ENCODE data around the gene TSHZ2. TPM values are rescaled to one million over a fixed set of nuclear protein-coding genes. Genes with fewer than 3 reads are reported as not detected.

Gene TSHZ2
- total RNA-seq, 3 donors from 2014 or later, result 31.7 to 106 (median 59.6) TPM

- no peaks in the 10 kb centered on the region for H3K9me3 ChIP-seq
- no peaks in the 10 kb centered on the region for H3K4me1 ChIP-seq
- no peak for TF ChIP-seq CTCF (IDR thresholded peaks at IDR 0.05)
- peak in 1 of 3 donors; percentile 46 for TF ChIP-seq POLR2AphosphoS5 (IDR thresholded peaks at IDR 0.05)
- no peaks in the 10 kb centered on the region for H3K36me3 ChIP-seq
- no peak for DNase-seq (ENCODE audit: low spot score in 2 of 2)
- intact Hi-C loops (cut with DNase I; ENCODE audit: low total_unique reads), result no loop called here
- peak overlapping the region; percentile 26 to 60 for H3K27ac ChIP-seq
- no peak overlapping the region for H3K4me3 ChIP-seq
- no peaks in the 10 kb centered on the region for H3K27me3 ChIP-seq
Observed at GRCh38 chr20:53142225-53143127, 170.3 kb downstream of the TSHZ2 start.

GRCh38 chr20:53146201-53146891 lies 174.2 kb downstream of the TSHZ2 start:
- intact Hi-C loops (cut with DNase I; ENCODE audit: low total_unique reads), result no loop called here
- Histone ChIP-seq H3K9me3 (no peaks in the 10 kb centered on the region), H3K27ac (no peak overlapping the region), H3K27me3 (no peaks in the 10 kb centered on the region), H3K4me3 (no peak overlapping the region), H3K4me1 (peaks cover 0 to 11% of the 10 kb centered on the region in 2 donors), H3K36me3 (no peaks in the 10 kb centered on the region)
- TF ChIP-seq POLR2A (IDR thresholded peaks at IDR 0.05) (no peak), POLR2AphosphoS5 (IDR thresholded peaks at IDR 0.05) (no peak), CTCF (IDR thresholded peaks at IDR 0.05) (no peak)
- DNase-seq (ENCODE audit: low spot score in 2 of 2), result no peak

- Histone ChIP-seq H3K4me3 (no peak overlapping the region), H3K27ac (no peak overlapping the region), H3K9me3 (no peaks in the 10 kb centered on the region), H3K4me1 (peaks cover 0 to 11% of the 10 kb centered on the region in 2 donors), H3K27me3 (no peaks in the 10 kb centered on the region), H3K36me3 (no peaks in the 10 kb centered on the region)
- no peak for DNase-seq (ENCODE audit: low spot score in 2 of 2)
- TF ChIP-seq POLR2A (IDR thresholded peaks at IDR 0.05) (no peak), CTCF (IDR thresholded peaks at IDR 0.05) (no peak), POLR2AphosphoS5 (IDR thresholded peaks at IDR 0.05) (no peak)
- intact Hi-C loops (cut with DNase I; ENCODE audit: low total_unique reads), result no loop called here
Observed at GRCh38 chr20:53148771-53149147, 176.6 kb downstream of the TSHZ2 start.

GRCh38 chr20:53149148-53149889 lies 177.2 kb downstream of the TSHZ2 start:
- intact Hi-C loops (cut with DNase I; ENCODE audit: low total_unique reads), result no loop called here
- Histone ChIP-seq H3K9me3 (no peaks in the 10 kb centered on the region), H3K4me1 (peaks cover 0 to 11% of the 10 kb centered on the region in 2 donors), H3K4me3 (peak overlapping the region in 1 of 3 donors; percentile 6), H3K27me3 (no peaks in the 10 kb centered on the region), H3K27ac (peak overlapping the region; percentile 3 to 5), H3K36me3 (no peaks in the 10 kb centered on the region)
- TF ChIP-seq POLR2A (IDR thresholded peaks at IDR 0.05) (no peak), POLR2AphosphoS5 (IDR thresholded peaks at IDR 0.05) (no peak), CTCF (IDR thresholded peaks at IDR 0.05) (no peak)
- DNase-seq (ENCODE audit: low spot score in 2 of 2), result no peak

All from breast epithelium (tissue), 4 donors.